Measurements from ENCODE around the gene CLUH.
A peak's percentile ranks its signal among the peaks of the same experiment; 100 is the strongest.

DNA sequence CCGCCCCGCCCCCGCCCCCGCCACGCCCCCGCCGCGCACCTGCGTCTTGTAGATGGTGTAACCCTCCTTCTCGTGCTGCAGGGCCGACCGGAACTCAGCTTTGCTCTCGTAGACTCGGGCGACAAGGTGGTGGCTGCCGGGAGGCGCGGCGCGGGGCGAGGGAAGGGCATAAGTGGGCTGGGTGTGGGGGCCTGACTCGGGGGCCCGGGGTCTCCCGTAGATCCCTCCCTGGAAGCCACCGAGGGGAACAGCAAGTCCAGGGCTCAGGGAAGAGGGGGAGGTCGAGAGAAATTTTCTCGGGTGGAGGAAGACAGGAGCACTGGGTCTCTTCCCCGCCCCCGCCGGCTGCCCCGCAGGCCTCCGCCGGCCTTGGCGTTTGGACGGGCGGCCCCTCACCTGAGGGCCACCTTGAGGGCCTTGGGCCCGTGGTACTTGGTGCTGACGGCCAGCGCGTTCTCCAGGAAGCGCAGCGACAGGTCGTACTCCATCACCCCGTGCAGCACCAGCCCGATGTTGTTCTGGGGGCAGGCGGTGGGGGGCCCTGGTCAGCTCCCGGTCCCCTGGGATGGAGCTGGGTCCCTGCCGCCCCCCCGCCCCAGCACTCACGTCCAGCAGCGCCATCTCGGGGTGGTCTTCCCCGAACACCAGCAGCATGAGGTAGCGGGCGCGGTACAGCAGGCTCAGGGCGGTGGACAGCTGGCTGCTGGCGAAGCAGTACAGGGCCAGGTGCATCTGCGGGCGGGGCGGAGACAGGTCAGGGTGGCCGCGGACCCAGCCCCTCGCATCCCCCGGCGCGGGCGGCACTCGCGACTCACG lies 19.4 kb downstream of the CLUH start:
- TF ChIP-seq, protein P1, sequence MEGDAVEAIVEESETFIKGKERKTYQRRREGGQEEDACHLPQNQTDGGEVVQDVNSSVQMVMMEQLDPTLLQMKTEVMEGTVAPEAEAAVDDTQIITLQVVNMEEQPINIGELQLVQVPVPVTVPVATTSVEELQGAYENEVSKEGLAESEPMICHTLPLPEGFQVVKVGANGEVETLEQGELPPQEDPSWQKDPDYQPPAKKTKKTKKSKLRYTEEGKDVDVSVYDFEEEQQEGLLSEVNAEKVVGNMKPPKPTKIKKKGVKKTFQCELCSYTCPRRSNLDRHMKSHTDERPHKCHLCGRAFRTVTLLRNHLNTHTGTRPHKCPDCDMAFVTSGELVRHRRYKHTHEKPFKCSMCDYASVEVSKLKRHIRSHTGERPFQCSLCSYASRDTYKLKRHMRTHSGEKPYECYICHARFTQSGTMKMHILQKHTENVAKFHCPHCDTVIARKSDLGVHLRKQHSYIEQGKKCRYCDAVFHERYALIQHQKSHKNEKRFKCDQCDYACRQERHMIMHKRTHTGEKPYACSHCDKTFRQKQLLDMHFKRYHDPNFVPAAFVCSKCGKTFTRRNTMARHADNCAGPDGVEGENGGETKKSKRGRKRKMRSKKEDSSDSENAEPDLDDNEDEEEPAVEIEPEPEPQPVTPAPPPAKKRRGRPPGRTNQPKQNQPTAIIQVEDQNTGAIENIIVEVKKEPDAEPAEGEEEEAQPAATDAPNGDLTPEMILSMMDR (IDR thresholded peaks at IDR 0.05 in 8 of 11, conservative IDR thresholded peaks at IDR 0.05 in 3 of 11), result no peak
- TF ChIP-seq POLR2AphosphoS5 (IDR thresholded peaks at IDR 0.05) (peak in 2 of 3 donors; percentile 6 to 21), POLR2A (IDR thresholded peaks at IDR 0.05) (no peak)
